ENCODE results near the gene SLC7A14. TPM values are rescaled to one million over a fixed set of nuclear protein-coding genes. Genes with fewer than 3 reads are reported as not detected.

SLC7A14 gene
- total RNA-seq, 1 experiment from 2014 or later = not detected

DNA sequence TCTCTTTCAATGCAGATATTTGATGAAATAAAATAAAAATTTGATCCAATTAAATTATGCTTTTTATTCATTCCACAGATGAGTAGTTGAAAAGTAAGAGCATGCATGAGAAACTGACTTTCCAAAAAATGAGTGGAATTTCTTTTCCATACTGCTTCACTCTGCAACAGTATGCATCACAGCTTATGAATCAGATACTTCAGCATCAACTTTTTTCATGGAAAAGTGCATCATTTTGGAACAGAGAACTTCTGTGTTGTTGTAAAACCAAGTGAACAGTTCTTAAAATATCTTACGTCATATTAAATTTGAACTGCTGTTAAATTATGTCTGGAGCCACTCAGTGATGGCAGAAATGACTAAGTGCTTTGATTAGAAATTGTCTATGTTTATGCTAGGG, 16.7 kb upstream of the SLC7A14 start:
- Mint-ChIP-seq H3K36me3 (ENCODE audit: insufficient read depth, unreplicated experiment) (no peaks in the 10 kb centered on the region), H3K4me3 (ENCODE audit: unreplicated experiment) (no peak overlapping the region), H3K27me3 (ENCODE audit: insufficient read depth, unreplicated experiment) (no peaks in the 10 kb centered on the region), H3K27ac (ENCODE audit: low read depth, unreplicated experiment) (no peak overlapping the region), H3K9me3 (ENCODE audit: unreplicated experiment) (no peaks in the 10 kb centered on the region), H3K4me1 (ENCODE audit: insufficient read depth, unreplicated experiment) (no peaks in the 10 kb centered on the region)
- ChIA-PET POLR2A (no interaction called here), CTCF (no interaction called here)
- TF ChIP-seq, protein P1, sequence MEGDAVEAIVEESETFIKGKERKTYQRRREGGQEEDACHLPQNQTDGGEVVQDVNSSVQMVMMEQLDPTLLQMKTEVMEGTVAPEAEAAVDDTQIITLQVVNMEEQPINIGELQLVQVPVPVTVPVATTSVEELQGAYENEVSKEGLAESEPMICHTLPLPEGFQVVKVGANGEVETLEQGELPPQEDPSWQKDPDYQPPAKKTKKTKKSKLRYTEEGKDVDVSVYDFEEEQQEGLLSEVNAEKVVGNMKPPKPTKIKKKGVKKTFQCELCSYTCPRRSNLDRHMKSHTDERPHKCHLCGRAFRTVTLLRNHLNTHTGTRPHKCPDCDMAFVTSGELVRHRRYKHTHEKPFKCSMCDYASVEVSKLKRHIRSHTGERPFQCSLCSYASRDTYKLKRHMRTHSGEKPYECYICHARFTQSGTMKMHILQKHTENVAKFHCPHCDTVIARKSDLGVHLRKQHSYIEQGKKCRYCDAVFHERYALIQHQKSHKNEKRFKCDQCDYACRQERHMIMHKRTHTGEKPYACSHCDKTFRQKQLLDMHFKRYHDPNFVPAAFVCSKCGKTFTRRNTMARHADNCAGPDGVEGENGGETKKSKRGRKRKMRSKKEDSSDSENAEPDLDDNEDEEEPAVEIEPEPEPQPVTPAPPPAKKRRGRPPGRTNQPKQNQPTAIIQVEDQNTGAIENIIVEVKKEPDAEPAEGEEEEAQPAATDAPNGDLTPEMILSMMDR (IDR thresholded peaks at IDR 0.05; ENCODE audit: unreplicated experiment) = no peak
- intact Hi-C loops (cut with micrococcal nuclease) = no loop called here
- no peak for DNase-seq (ENCODE audit: unreplicated experiment)
- BruUV-seq (replicated peaks) = no TSS peak

GRCh38 chr3:170600005-170600624, 14.2 kb upstream of the SLC7A14 start:
- Mint-ChIP-seq H3K9me3 (ENCODE audit: unreplicated experiment) (no peaks in the 10 kb centered on the region), H3K27ac (ENCODE audit: low read depth, unreplicated experiment) (no peak overlapping the region), H3K27me3 (ENCODE audit: insufficient read depth, unreplicated experiment) (peaks cover 10% of the 10 kb centered on the region), H3K4me1 (ENCODE audit: insufficient read depth, unreplicated experiment) (no peaks in the 10 kb centered on the region), H3K4me3 (ENCODE audit: unreplicated experiment) (no peak overlapping the region), H3K36me3 (ENCODE audit: insufficient read depth, unreplicated experiment) (no peaks in the 10 kb centered on the region)
- TF ChIP-seq, protein P1 (IDR thresholded peaks at IDR 0.05; ENCODE audit: unreplicated experiment) = no peak
- CTCF ChIA-PET = interaction anchor here (0.7 kb wide), 2 partner anchors 19 to 485 kb away, joined by 3 read pairs; no protein-coding TSS in a partner anchor
- no peak for DNase-seq (ENCODE audit: unreplicated experiment)
- POLR2A ChIA-PET = no interaction called here
- BruUV-seq (replicated peaks) = no TSS peak
- intact Hi-C loops (cut with micrococcal nuclease) = no loop called here

- TF ChIP-seq, protein P1 (IDR thresholded peaks at IDR 0.05; ENCODE audit: unreplicated experiment) = no peak
- Mint-ChIP-seq H3K4me1 (ENCODE audit: insufficient read depth, unreplicated experiment) (no peaks in the 10 kb centered on the region), H3K4me3 (ENCODE audit: unreplicated experiment) (no peak overlapping the region), H3K36me3 (ENCODE audit: insufficient read depth, unreplicated experiment) (no peaks in the 10 kb centered on the region), H3K9me3 (ENCODE audit: unreplicated experiment) (no peaks in the 10 kb centered on the region), H3K27me3 (ENCODE audit: insufficient read depth, unreplicated experiment) (peaks cover 10% of the 10 kb centered on the region), H3K27ac (ENCODE audit: low read depth, unreplicated experiment) (no peak overlapping the region)
- CTCF ChIA-PET = interaction anchor here (1.3 kb wide), 1 partner anchor 213 kb away, joined by 3 read pairs; no protein-coding TSS in a partner anchor
- intact Hi-C loops (cut with micrococcal nuclease) = no loop called here
- POLR2A ChIA-PET = no interaction called here
- BruUV-seq (replicated peaks) = no TSS peak
- no peak for DNase-seq (ENCODE audit: unreplicated experiment)
Measured at GRCh38 chr3:170599091-170599490, 13.2 kb upstream of the SLC7A14 start.

DNA sequence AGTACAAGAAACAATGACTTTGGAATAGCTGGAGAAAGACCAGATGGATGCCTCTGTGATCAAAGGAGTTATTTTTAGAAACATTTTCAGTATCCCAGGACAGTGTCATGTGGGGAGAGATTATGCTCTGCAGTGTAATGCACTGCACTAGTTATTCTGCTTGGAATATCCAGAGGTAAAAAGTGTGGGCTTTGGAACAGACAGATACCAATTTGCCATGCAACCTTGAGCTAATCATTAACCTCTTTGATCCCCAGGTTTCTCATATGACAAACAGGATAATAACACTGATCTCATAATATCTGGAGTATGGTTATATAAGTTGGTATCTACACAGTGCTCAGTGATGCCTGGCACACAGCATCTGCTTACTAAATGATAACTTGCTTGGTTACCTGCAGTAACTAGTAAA, 12.2 kb upstream of the SLC7A14 start:
- Mint-ChIP-seq H3K4me3 (ENCODE audit: unreplicated experiment) (no peak overlapping the region), H3K9me3 (ENCODE audit: unreplicated experiment) (no peaks in the 10 kb centered on the region), H3K36me3 (ENCODE audit: insufficient read depth, unreplicated experiment) (no peaks in the 10 kb centered on the region), H3K27me3 (ENCODE audit: insufficient read depth, unreplicated experiment) (peaks cover 10% of the 10 kb centered on the region), H3K4me1 (ENCODE audit: insufficient read depth, unreplicated experiment) (no peaks in the 10 kb centered on the region), H3K27ac (ENCODE audit: low read depth, unreplicated experiment) (no peak overlapping the region)
- TF ChIP-seq, protein P1 (IDR thresholded peaks at IDR 0.05; ENCODE audit: unreplicated experiment) = no peak
- ChIA-PET CTCF (interaction anchor here (1.3 kb wide), 1 partner anchor 214 kb away, joined by 3 read pairs; no protein-coding TSS in a partner anchor), POLR2A (no interaction called here)
- no TSS peak for BruUV-seq (replicated peaks)
- intact Hi-C loops (cut with micrococcal nuclease) = no loop called here
- DNase-seq (ENCODE audit: unreplicated experiment) = no peak
